ACHN (cell line): ENCODE measurements around the gene AFF1.

Experiments
- DNase-seq: peaks from one replicate; pipeline ENCODE4 v3.0.0-alpha.2; 2015
- in situ Hi-C: cut with HindIII; loops from 2 replicates; pipeline ENCODE4 v1.10.0; 2017; ENCODE audit warnings: low sequenced_read_pairs, low pct_ligation_motif_present, low pct_unique_long_range_greater_than_20kb

Gene AFF1

GRCh38 chr4:87042221-87042620 lies 107.4 kb downstream of the AFF1 start:
- DNase-seq: no peak
- in situ Hi-C loops: no loop called here

GRCh38 chr4:87042986-87043820 lies 108.4 kb downstream of the AFF1 start:
- in situ Hi-C loops: no loop called here
- DNase-seq: peak; percentile 42

- peak; percentile 22 for DNase-seq
- in situ Hi-C loops: no loop called here
Observed at GRCh38 chr4:87044511-87045233, 109.9 kb downstream of the AFF1 start.

GRCh38 chr4:87045234-87045558 lies 110.4 kb downstream of the AFF1 start:
- no peak for DNase-seq
- in situ Hi-C loops: no loop called here

- in situ Hi-C loops: no loop called here
Observed at GRCh38 chr4:87045659-87046058, 110.8 kb downstream of the AFF1 start.

GRCh38 chr4:87046121-87046551 lies 111.3 kb downstream of the AFF1 start:
- in situ Hi-C loops: no loop called here
- DNase-seq: no peak

More at GRCh38 chr4:87045659-87046058, 110.8 kb downstream of the AFF1 start:
- DNase-seq: no peak

GRCh38 chr4:87047281-87047798 lies 112.5 kb downstream of the AFF1 start:
- in situ Hi-C loops: no loop called here
- DNase-seq: no peak

- in situ Hi-C loops: no loop called here
- no peak for DNase-seq
Observed at GRCh38 chr4:87049508-87049907, 114.7 kb downstream of the AFF1 start.

- DNase-seq: no peak
- in situ Hi-C loops: no loop called here
Observed at GRCh38 chr4:87050596-87050995, 115.8 kb downstream of the AFF1 start.

- in situ Hi-C loops: no loop called here
Observed at GRCh38 chr4:87051121-87051713, 116.4 kb downstream of the AFF1 start.

GRCh38 chr4:87052615-87053014 lies 117.8 kb downstream of the AFF1 start:
- in situ Hi-C loops: no loop called here
- no peak for DNase-seq

More at GRCh38 chr4:87051121-87051713, 116.4 kb downstream of the AFF1 start:
- DNase-seq: no peak

GRCh38 chr4:87053176-87053658 lies 118.4 kb downstream of the AFF1 start:
- in situ Hi-C loops: no loop called here
- no peak for DNase-seq

- in situ Hi-C loops: no loop called here
Observed at GRCh38 chr4:87053802-87054767, 119.3 kb downstream of the AFF1 start.

GRCh38 chr4:87054900-87055299 lies 120.1 kb downstream of the AFF1 start:
- in situ Hi-C loops: no loop called here
- DNase-seq: no peak

More at GRCh38 chr4:87053802-87054767, 119.3 kb downstream of the AFF1 start:
- no peak for DNase-seq

- DNase-seq: no peak
- in situ Hi-C loops: no loop called here
Observed at GRCh38 chr4:87055311-87055710, 120.5 kb downstream of the AFF1 start.

GRCh38 chr4:87056881-87057280 lies 122.1 kb downstream of the AFF1 start:
- in situ Hi-C loops: no loop called here
- DNase-seq: no peak

- in situ Hi-C loops: no loop called here
- no peak for DNase-seq
Observed at GRCh38 chr4:87057835-87058355, 123.1 kb downstream of the AFF1 start.
